ENCODE data around the gene TMEM121.

The TMEM121 gene

GRCh38 chr14:105525861-105526775, at the start of gene TMEM121:
TMEM121 (plus strand) TSS chr14:105526583; CDS start chr14:105528835, 2,252 bp downstream.
- DNase-seq, result peak; percentile 25

GRCh38 chr14:105476831-105477659, 49.3 kb upstream of the TMEM121 start:
- no peak for DNase-seq

- no peak for DNase-seq
Measured at GRCh38 chr14:105477660-105478397, 48.6 kb upstream of the TMEM121 start.

- no peak for DNase-seq
Measured at GRCh38 chr14:105478398-105479251, 47.8 kb upstream of the TMEM121 start.

- no peak for DNase-seq
Measured at GRCh38 chr14:105479431-105480158, 46.8 kb upstream of the TMEM121 start.

GRCh38 chr14:105480199-105480746, 46.1 kb upstream of the TMEM121 start:
- DNase-seq, result no peak

- peak; percentile 89 for DNase-seq
Measured at GRCh38 chr14:105480807-105481801, 45.3 kb upstream of the TMEM121 start.

GRCh38 chr14:105481886-105482457, 44.4 kb upstream of the TMEM121 start:
- DNase-seq, result peak; percentile 94

GRCh38 chr14:105482486-105483110, 43.8 kb upstream of the TMEM121 start:
- no peak for DNase-seq

- DNase-seq, result no peak
Measured at GRCh38 chr14:105483300-105484068, 42.9 kb upstream of the TMEM121 start.

- DNase-seq, result no peak
Measured at GRCh38 chr14:105484069-105484996, 42.0 kb upstream of the TMEM121 start.

GRCh38 chr14:105484997-105485393, 41.4 kb upstream of the TMEM121 start:
- no peak for DNase-seq

- DNase-seq, result peak; percentile 49
Measured at GRCh38 chr14:105485739-105486162, 40.6 kb upstream of the TMEM121 start.

- no peak for DNase-seq
Measured at GRCh38 chr14:105486163-105486973, 40.0 kb upstream of the TMEM121 start, which contains the start of gene CRIP1. CRIP1 (plus strand) TSS chr14:105486886; CDS start chr14:105487260, 374 bp downstream.

- DNase-seq, result no peak
Measured at GRCh38 chr14:105486974-105487448, 39.4 kb upstream of the TMEM121 start.
